Subcutaneous abdominal adipose tissue (tissue), 5 donors: ENCODE results near the gene XPC.

Source experiments
- H3K27ac ChIP-seq: one replicate; pipeline ENCODE4 v1.7.0; 2013; ENCODE audit warnings: low read depth, mild to moderate bottlenecking, inconsistent platforms, low read length, moderate library complexity
- H3K27me3 ChIP-seq, 5 donors: one replicate each; pipeline ENCODE4 v1.7.0; 2013; ENCODE audit warnings: low read length in 5 of 5, inconsistent platforms in 1 of 5; ENCODE audit not compliant: control insufficient read depth in 5 of 5, insufficient read depth in 4 of 5
- H3K36me3 ChIP-seq, 5 donors: one replicate each; pipeline ENCODE4 v1.7.0; 2013; ENCODE audit warnings: low read length in 5 of 5; ENCODE audit not compliant: control insufficient read depth in 5 of 5, insufficient read depth in 5 of 5
- H3K4me1 ChIP-seq, 5 donors: one replicate each; pipeline ENCODE4 v1.7.0; 2013; ENCODE audit warnings: low read length in 5 of 5, mild to moderate bottlenecking in 3 of 5, moderate library complexity in 1 of 5; ENCODE audit not compliant: control insufficient read depth in 5 of 5, insufficient read depth in 5 of 5
- H3K4me3 ChIP-seq, 5 donors: one replicate each; pipeline ENCODE4 v1.7.0; 2013; ENCODE audit warnings: low read length in 5 of 5, low read depth in 1 of 5
- H3K9ac ChIP-seq, 5 donors: one replicate each; pipeline ENCODE4 v1.7.0; 2013; ENCODE audit warnings: low read length in 5 of 5, mild to moderate bottlenecking in 4 of 5, moderate library complexity in 3 of 5
- H3K9me3 ChIP-seq, 5 donors: one replicate each; pipeline ENCODE4 v1.7.0; 2013; ENCODE audit warnings: low read length in 5 of 5; ENCODE audit not compliant: control insufficient read depth in 5 of 5
- donor health status: healthy.
- donor health status: healthy.
- donor health status: healthy.
- donor health status: healthy.
- donor health status: healthy.

The XPC gene

DNA sequence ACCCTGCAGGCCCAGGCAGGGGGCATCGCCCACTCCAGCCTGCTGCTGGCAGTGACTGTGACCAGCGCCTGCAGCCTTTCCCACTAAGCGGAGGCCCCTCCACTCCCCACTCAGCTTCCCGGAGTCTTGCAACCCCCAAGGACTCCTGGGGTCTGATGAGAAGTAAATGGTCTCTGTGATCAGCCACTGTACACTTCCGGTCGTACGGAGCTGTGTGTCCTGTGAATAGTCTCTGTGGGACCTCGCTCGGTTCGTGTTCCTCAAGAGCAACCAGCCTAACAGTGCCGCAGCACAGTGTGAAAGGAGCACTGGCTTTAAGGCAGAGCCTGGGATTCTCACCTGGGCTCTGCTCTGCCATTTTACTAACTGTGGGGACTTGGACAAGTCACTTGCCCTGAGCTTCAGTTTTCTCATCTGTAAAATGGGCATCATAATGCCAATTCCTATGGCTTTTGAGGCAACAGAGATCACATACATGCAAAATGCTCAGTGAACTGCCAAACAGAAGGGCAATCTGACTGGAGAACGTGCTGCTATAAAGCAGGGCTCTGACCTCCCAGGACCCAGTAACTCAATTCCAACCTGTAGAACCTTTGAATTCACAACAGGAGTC is 26.8 kb downstream of the XPC start:
- no peak overlapping the region for H3K27ac ChIP-seq
- H3K36me3 ChIP-seq, result peaks cover 2 to 80% (median 68%) of the 10 kb centered on the region in 5 donors
- H3K9ac ChIP-seq, result no peak overlapping the region
- no peaks in the 10 kb centered on the region for H3K27me3 ChIP-seq
- H3K9me3 ChIP-seq, result no peaks in the 10 kb centered on the region
- peaks cover 0 to 18% (median 12%) of the 10 kb centered on the region in 5 donors for H3K4me1 ChIP-seq
- no peak overlapping the region for H3K4me3 ChIP-seq

DNA sequence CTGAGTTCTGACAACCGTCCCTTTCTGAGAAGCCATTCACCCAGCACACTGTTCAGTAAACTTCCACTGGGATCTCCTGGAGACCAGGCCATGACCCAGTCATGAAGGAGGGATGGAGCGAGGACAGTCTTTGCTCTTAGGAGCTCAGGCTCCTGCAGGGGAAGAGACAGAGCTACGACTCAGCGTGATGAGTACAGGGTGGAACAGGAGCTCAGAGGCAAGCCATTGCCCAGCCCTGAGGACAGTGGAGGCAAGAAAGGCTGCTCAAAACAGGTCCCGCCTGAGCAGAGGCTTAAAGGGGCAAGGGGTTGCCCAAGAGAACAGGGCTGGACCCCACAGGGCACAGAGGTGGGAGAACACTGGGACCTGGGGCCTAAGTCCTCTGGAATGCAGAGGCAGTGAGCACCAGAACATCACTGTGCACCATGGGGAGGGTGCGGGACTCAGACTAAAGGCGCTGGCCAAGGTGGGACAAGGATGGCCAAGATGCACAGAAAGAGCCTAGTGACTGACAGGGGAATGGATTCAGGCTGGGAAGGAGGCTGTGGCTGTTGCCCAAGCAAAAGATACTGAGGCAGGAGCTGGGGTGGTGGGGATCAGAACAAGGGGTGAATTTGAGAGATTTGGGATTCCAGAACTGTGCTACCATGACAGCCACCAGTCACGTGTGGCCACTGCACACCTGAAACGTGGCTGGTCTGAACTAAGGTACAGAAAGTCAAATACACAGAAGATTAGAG is 27.7 kb downstream of the XPC start:
- no peaks in the 10 kb centered on the region for H3K27me3 ChIP-seq
- H3K9ac ChIP-seq, result no peak overlapping the region
- H3K4me1 ChIP-seq, result peaks cover under 1 to 27% (median 20%) of the 10 kb centered on the region in 5 donors
- no peak overlapping the region for H3K27ac ChIP-seq
- no peaks in the 10 kb centered on the region for H3K9me3 ChIP-seq
- no peak overlapping the region for H3K4me3 ChIP-seq
- H3K36me3 ChIP-seq, result peaks cover 0 to 80% (median 70%) of the 10 kb centered on the region in 5 donors

DNA sequence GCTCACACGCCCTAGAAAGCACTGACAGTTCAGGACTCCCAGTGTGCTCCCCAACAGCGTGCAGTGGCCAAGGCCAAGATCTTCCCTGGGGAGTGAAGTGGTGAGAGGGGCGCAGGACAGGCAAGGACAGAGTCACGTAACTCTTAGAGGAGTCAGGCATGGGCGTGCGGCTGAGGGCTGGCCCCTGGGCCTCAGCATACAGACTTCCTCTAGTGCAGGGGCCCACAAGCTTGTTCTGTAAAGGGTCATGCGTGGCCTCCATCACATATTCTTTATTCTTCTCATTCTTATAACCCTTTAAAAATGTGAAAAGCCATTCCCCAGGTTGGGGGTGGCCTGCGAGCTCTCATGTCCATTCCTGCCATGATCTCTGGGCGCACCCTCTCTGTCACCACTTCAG is 28.3 kb downstream of the XPC start:
- Histone ChIP-seq H3K9me3 (no peaks in the 10 kb centered on the region), H3K4me3 (no peak overlapping the region), H3K27me3 (no peaks in the 10 kb centered on the region), H3K9ac (no peak overlapping the region), H3K36me3 (peaks cover 0 to 81% (median 71%) of the 10 kb centered on the region in 5 donors), H3K4me1 (peaks cover 6 to 33% (median 26%) of the 10 kb centered on the region in 5 donors), H3K27ac (no peak overlapping the region)

DNA sequence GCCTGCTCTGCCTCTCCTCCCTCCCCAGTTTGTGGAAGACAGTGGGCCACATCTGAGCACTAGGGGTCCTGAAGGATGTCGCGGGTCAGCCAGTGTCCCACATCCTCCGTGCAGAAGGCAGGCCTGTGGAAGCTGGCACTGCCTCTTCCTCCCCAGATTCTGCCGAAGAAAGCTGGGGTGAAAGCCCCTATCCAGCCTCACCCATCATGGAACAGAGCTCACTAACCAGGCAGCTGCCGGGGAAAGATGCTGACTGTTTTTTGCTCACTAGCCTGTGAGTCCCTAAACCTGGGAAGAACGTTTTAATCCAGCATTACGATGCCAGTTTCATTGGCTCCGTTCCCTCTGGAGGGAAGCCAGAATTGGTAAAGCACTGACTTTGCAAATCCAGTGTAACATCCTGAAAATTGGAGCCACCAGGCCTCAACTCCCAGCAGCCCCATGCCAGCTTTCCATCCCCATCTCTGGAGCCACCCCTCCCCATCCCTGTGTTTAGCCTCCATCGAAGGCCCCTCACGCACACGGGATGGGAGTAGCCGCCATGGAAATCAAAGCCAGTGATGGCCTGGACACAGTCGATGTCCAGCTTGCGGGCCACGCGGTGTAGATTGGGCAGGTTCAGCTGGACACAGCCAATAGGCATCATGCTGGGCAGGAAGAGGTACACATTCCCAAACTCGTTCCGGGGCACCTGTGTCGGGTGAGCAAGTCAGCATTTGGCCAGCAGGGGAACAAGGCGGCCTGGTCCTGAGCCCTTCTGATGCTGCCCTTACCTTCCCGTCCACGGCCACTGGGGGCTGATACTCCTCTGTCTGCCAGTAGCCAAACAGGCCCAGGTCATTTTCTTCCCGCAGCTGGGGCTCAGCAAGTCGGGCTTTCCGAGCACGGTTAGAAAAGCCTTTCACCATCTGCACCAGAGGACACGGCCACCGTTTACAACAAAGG is 30.1 kb downstream of the XPC start:
- H3K27ac ChIP-seq, result no peak overlapping the region
- peak overlapping the region in 1 of 5 donors; percentile 17 for H3K9ac ChIP-seq
- H3K36me3 ChIP-seq, result peaks cover 0 to 71% (median 55%) of the 10 kb centered on the region in 5 donors
- H3K4me3 ChIP-seq, result no peak overlapping the region
- H3K27me3 ChIP-seq, result no peaks in the 10 kb centered on the region
- no peaks in the 10 kb centered on the region for H3K9me3 ChIP-seq
- H3K4me1 ChIP-seq, result peaks cover 10 to 47% (median 40%) of the 10 kb centered on the region in 5 donors

DNA sequence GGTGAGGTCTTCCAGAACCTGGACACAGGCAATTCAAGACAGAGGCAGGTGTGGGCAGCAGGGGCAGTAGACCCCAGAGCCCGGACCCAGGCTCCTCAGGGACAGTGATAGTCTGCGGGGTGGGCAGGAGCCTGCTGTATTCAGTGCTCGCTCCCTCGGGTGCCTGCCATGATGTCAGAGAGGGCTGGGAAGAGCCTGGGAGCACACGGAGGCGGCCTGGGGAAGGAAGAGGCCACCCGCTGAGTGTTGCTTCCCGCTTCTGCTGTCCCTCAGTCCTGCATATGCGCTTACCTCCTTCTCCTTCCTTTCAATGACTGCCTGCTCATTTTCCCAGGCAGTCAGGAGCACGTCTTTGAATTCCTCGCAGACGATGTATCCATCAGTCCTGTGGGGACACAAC is 30.8 kb downstream of the XPC start:
- Histone ChIP-seq H3K36me3 (peaks cover 0 to 70% (median 50%) of the 10 kb centered on the region in 5 donors), H3K27me3 (no peaks in the 10 kb centered on the region), H3K4me3 (no peak overlapping the region), H3K9ac (peak overlapping the region in 1 of 5 donors; percentile 17), H3K9me3 (no peaks in the 10 kb centered on the region), H3K4me1 (peaks cover 14 to 51% (median 44%) of the 10 kb centered on the region in 5 donors), H3K27ac (no peak overlapping the region)

DNA sequence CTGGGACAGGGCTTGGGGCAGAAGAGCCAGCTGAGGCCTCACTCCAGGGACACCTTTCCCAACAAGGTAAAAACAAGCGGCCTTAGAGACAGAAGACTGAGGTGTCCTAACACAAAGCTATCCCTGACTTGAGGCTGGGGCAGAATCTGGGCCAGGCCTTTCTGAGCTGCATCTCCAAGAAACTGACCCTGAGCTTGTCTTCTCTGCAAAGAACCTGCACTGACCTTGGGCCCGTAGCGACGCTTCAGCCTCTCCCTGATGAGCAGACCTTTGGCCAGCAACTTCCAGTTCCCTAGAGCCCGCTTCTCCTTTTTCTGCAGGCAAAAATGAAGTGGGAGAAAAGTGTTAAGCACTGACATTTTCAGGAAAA is 31.4 kb downstream of the XPC start:
- no peaks in the 10 kb centered on the region for H3K27me3 ChIP-seq
- peaks cover 14 to 54% (median 47%) of the 10 kb centered on the region in 5 donors for H3K4me1 ChIP-seq
- H3K4me3 ChIP-seq, result no peak overlapping the region
- H3K9ac ChIP-seq, result peak overlapping the region in 1 of 5 donors; percentile 43
- H3K9me3 ChIP-seq, result no peaks in the 10 kb centered on the region
- H3K36me3 ChIP-seq, result peaks cover 0 to 70% (median 46%) of the 10 kb centered on the region in 5 donors
- H3K27ac ChIP-seq, result no peak overlapping the region

DNA sequence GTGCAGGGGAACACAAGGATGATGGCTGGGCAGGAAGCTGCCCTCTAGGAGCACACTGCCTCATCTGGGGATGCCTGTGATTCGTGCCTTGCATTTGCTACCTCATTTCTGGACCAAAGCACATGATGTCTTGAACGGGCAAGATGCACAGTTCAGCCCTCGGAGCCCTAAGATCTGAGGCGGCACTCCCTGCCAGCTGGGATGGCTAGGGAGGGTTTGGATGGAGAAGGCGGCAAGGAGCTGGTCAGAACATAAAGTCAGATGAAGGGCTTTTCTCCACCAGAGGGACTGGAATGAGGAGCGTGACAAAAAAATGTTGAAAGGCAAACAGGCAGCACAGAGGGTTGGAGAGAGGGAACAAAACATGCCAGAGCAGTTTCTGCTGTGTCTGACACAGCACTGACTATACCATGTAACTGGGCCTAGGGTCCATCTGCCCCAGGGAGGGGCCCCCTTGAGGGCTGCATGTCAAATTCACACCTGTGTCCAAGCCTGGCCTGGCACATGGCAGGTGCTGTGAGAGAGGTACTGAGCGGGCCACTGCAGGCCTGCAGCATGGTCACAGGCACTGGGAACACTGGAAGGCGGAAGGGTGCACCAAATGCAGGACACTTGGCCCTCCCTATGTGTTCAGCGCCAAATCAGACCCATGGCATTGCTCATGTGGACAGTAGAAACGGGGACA is 31.9 kb downstream of the XPC start:
- H3K36me3 ChIP-seq, result peaks cover 0 to 70% (median 46%) of the 10 kb centered on the region in 5 donors
- no peak overlapping the region for H3K4me3 ChIP-seq
- H3K27ac ChIP-seq, result peak overlapping the region; percentile 98
- peaks cover 14 to 58% (median 50%) of the 10 kb centered on the region in 5 donors for H3K4me1 ChIP-seq
- H3K9me3 ChIP-seq, result no peaks in the 10 kb centered on the region
- H3K9ac ChIP-seq, result peak overlapping the region in 1 of 5 donors; percentile 43
- H3K27me3 ChIP-seq, result no peaks in the 10 kb centered on the region

DNA sequence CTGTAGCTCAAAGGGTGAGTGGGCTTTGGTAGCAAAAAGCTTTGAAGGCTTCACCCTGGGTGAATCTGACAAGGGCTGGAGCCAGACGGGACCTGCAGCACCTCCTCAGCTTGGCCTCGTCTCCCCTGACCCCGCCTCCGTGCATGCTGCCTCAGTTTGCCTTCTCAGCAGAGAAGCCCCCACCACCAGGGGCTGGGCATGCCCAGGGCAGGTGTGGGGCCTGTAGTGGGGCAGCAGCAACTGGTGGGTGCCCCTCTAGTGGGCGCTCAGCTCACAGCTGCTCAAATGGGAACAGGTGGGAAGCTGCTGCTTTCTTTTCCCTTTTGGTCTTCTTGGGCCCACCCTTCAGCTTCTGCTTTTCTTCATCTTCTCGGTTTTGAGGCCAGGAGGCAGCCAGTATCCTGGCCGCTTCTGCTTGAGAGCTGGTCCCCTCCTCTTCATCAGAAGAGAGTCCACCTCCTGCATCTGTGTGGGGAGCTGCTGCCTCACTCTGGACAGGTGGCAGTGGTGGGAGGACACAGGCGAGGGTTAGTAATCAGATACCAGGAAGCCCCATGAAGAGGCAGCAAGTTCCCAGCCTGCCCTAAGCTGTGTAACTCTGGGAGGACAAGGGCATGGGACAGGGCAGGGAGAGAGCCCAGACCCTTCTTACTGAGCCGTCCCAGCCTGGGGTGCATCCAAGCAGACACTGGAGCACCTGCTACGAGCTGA is 32.6 kb downstream of the XPC start:
- H3K4me3 ChIP-seq, result peak overlapping the region in 4 of 5 donors; percentile 19 to 52 (median 52)
- no peaks in the 10 kb centered on the region for H3K27me3 ChIP-seq
- peaks cover 0 to 71% (median 48%) of the 10 kb centered on the region in 5 donors for H3K36me3 ChIP-seq
- H3K4me1 ChIP-seq, result peaks cover 16 to 61% (median 50%) of the 10 kb centered on the region in 5 donors
- H3K9me3 ChIP-seq, result no peaks in the 10 kb centered on the region
- H3K27ac ChIP-seq, result peak overlapping the region; percentile 98
- H3K9ac ChIP-seq, result peak overlapping the region in 3 of 5 donors; percentile 30 to 85 (median 45)

DNA sequence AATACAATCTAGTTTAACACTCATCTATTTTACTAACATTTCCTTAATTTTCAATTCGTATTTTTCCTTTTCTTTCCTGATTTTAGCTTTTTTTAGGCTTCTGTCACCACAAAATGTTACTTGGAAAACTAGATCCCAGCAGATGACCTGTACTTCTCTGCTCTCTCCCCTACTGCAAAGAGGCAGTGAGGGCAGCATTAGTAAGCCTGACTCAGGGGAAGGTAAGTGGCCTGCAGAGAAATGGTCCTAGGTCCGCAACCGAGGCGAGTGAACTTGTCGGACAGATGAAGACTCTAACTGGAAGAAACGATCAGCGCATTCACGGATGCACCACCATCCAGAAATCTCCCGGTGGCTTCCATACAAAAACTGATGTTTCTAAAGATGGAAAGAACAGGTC is 33.2 kb downstream of the XPC start:
- Histone ChIP-seq H3K9me3 (no peaks in the 10 kb centered on the region), H3K27ac (peak overlapping the region; percentile 98), H3K4me3 (peak overlapping the region in 4 of 5 donors; percentile 19 to 52 (median 52)), H3K4me1 (peaks cover 16 to 62% (median 51%) of the 10 kb centered on the region in 5 donors), H3K36me3 (peaks cover 0 to 71% (median 53%) of the 10 kb centered on the region in 5 donors), H3K27me3 (no peaks in the 10 kb centered on the region), H3K9ac (peak overlapping the region; percentile 39 to 85 (median 45))
